HG02973 (cell line): ENCODE results near the gene SNX25.
"Not testable (repeated sequence)": the region's sequence is repeated elsewhere in the genome, so short reads cannot be mapped to it uniquely, and the experiment has no call there.

Experiments used
- ATAC-seq: cut with Tn5 transposase; IDR thresholded peaks from one replicate; pipeline ENCODE4 v1.9.1; 2021; ENCODE audit warnings: moderate library complexity; ENCODE audit not compliant: unreplicated experiment

SNX25 gene

GRCh38 chr4:185204238-185204910 is 5.0 kb upstream of the SNX25 start:
- no peak for ATAC-seq

GRCh38 chr4:185205073-185205472 is 4.3 kb upstream of the SNX25 start:
- not testable (repeated sequence) for ATAC-seq

DNA sequence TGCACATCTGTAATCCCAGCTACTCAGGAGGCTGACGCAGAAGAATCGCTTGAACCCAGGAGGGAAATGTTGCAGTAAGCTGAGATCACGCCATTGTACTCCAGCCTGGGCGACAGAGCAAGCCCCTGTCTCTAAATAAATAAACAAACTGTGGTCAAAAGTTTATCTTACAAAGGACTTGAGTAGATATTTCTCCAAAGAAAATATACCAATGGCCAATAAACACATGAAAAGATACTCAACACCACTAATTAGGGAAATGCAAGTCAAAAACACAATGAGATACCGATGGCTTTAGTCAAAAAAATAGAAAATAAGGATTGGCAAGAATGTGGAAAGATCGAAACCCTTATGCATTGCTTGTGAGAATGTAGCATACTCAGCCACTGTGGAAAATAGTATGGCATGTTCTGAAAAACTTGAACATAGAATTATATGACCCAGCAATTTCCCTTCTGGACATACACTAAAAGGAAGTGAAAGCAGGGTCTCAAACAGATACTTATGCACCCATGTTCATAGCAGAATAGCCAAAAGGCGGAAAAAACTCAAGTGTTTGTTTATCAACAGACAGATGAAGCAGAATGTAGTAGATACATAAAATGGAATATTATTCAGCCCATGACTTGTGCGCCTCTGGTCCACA is 3.6 kb upstream of the SNX25 start:
- ATAC-seq: no peak

DNA sequence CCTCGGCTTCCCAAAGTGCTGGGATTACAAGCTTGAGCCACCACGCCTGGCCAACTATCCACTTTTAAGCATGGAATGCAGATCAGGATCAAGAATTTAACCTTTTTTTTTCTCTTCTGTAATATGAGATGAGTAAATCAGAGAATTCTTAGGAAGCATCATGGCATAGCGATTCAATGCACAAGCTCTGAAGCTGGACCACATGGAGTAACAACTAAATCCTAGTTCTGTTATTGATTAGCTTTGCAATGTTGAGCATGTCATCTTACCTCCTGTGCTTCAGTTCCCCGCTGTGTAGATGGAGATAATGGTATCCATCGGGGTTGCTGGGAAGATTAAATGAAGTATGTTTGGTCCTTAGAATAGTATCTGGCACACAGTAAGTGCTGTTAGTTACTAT is 1.9 kb upstream of the SNX25 start:
- no peak for ATAC-seq

DNA sequence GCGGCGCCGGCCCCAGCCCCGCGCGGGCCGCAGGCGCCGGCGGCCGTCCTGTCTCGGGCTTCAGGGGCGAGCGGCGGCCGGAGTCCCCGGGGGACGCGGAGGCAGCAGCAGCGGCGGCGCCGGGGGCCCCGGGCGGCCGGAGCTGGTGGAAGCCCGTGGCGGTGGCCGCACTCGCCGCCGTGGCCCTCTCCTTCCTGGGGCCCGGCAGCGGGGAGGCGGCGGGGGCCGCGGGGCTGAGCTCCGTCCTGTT is 379 bp downstream of the SNX25 start:
- not testable (repeated sequence) for ATAC-seq

DNA sequence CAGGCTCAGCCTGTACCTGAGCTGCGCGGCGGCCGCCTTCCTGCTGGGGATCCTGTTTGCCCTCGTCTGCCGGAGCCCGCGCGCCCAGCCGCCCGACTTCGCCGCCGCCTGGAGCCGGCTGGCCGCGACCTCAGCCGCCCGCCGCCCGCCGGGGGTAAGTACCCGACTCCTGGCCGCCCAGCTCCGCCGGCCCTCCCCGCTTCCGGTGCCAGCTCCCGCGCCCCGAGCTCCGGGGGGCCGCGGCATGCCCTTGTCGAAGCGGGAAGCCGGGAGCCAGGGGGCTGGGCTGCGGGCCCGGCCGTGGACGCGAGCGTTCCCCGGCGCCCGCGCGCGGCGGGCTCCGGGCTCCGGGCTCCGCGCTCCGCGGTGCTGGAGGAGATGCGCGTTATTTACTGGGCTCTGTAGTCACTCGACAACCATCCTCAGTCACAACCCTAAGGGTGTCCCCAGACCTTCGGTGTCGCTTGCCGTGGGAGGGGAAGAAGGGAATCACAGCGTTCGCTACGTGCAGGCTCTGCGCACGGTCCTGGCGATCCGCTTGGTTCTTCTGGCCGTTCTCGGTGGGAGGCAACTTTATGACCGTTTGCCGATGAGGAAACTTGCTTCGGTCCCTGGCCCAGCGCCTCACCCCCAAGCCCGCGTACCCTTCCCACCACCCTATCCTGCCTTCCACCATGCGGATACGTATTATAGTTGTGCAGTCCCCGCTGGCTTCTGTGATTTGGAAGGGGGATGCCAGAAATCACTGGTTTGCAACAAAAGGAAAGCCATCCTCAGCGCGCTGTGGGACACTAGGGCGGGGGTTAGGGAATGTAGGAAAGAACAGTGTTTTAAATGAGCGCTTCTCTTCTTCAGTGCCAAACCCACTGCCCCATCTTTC is 944 bp downstream of the SNX25 start:
- ATAC-seq: peak; percentile 18

- no peak for ATAC-seq
Observed at GRCh38 chr4:185211035-185211434, 1.6 kb downstream of the SNX25 start.

- no peak for ATAC-seq
Observed at GRCh38 chr4:185211641-185212040, 2.2 kb downstream of the SNX25 start.

GRCh38 chr4:185212581-185212980 is 3.2 kb downstream of the SNX25 start:
- no peak for ATAC-seq

- ATAC-seq: peak; percentile 36
Observed at GRCh38 chr4:185213877-185214276, 4.5 kb downstream of the SNX25 start.

DNA sequence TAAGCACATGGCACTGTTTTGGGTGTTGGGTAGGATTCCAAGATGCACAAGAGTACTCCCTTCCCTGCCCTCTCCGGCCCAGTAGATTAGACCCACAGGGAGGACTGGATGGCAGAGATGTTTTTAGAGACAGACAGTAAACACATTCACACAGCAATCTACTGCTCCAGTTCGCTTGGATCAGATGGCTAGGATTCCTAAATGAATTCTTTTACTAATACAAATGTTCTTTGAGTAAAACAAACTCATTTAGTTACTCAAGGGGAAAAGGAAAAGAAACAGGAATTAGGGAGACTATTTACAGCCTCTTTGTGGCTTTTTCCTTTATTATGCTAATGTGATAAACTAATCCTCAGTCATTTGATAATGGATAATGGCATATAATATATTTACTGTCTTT is 5.9 kb downstream of the SNX25 start:
- no peak for ATAC-seq

- ATAC-seq: no peak
Observed at GRCh38 chr4:185217408-185217975, 8.1 kb downstream of the SNX25 start.

GRCh38 chr4:185218312-185218711 is 8.9 kb downstream of the SNX25 start:
- ATAC-seq: no peak

DNA sequence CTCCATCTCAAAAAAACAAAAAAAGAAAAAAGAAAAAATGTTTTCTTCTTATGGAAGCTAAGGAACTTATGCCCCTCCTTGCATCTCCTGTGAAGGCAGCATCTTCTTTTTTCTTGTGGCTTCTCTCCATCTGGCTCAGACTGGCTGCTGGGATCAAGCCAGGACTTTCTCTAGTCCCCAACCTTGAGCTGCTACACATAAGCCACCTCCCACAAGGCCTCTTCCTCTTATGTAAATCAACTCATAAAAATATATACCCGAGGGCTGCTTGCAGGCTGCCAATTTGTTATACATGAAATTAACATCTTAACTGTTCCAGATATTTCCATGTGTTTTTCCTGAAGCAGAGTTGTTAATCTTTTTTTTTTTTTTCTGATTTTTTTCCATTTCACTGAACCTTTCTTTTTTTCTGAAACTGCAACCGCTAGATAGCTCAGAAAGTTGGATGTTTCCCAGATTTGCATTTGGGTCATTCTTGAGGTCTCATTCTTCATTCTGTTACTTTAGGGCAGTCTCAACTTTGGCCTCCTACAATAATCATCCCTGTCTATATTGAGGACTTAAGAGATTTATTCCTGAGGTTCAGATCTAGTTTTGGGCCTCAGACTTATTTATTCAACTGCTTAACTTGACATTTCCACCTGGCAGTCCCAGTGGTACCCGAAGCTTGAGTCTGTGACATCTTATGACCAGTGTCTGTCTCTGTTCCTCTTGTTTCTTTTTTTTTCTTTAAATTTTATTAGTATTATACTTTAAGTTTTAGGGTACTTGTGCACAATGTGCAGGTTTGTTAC is 10.3 kb downstream of the SNX25 start:
- peak; percentile 68 for ATAC-seq

DNA sequence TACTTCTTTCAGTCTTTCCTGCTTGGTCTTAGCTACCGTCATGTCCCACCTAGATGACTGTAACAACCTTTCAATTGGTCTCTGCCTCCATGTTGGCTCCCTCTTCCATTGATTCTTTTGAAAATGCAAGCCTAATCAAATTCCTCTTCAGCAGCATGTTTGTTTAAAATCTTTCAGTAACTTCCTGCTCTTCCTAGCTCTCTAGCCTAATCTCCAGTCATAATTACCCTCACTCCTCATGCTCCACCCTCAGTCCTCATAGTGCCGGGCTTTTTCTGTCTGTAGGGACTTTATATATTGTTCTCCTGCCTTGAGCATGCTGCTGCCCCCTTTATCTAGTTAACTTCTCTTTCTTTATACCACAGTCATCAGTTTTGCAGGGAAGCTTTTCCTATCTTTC is 12.1 kb downstream of the SNX25 start:
- ATAC-seq: no peak

- no peak for ATAC-seq
Observed at GRCh38 chr4:185221912-185222311, 12.5 kb downstream of the SNX25 start.

DNA sequence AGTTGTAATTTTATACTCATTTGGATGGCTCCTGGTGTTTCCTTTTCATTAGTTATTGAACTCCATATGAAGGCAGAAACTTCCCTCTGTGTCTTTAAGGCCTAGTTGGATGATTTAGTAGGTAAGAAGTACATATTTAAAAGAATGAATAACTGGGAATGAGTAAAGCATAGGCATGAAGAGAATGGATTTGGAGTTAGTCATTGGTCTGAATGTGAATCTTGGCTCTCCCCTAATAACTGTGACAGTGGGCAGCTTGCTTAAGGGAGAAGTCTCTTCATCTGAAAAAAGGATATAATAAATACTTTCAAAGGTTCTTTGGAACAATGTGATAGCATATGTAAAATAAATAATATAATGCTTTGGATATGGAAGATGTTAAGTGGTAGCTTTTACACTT is 13.2 kb downstream of the SNX25 start:
- no peak for ATAC-seq

- ATAC-seq: no peak
Observed at GRCh38 chr4:185224597-185224996, 15.2 kb downstream of the SNX25 start.

GRCh38 chr4:185225940-185226339 is 16.5 kb downstream of the SNX25 start:
- no peak for ATAC-seq

DNA sequence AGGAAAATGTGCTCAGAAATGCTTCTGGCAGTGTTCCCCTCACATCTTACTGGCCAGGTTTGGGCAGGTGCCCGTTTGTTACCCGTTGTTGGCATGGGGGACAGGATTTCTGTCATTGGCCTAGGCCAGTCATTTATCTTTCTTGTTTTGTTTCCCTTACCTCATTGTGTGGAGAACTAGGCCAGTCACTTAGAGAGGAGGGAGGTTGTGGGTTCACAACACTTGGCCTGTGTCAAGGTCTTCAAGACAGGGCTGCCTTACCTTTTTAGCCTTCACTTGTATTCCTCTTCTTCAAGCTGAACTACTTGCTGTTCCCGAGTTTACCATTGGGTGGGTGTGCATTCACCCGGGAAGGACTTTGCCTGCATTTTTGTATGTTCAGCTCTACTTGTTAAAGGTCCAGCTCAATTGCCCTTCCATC is 17.7 kb downstream of the SNX25 start:
- no peak for ATAC-seq

GRCh38 chr4:185227713-185228278 is 18.4 kb downstream of the SNX25 start:
- ATAC-seq: no peak
